ENCODE measurements around the gene CD8B. TPM values are rescaled to one million over a fixed set of nuclear protein-coding genes. Genes with fewer than 3 reads are reported as not detected.

Gene CD8B
- total and polyA plus RNA-seq, 2 experiments from 2014 or later: 0.31 to 0.63 TPM

DNA sequence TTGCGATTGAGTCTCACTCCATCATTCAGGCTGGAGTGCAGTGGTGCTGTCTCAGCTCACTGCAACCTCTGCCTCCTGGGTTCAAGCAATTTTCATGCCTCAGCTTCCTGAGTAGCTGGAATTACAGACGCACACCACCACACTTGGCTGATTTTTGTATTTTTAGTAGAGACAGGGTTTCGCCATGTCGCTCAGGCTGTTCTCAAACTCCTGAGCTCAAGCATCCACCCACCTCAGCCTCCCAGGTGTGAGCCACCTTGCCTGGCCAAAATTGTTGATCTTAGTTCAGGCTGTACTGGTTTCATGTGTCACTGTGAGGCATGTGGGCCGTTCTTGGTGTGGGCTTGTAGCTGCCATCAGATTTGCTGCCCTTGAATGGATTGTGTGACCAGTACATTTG, 89.1 kb downstream of the CD8B start:
- peaks cover 50% of the 10 kb centered on the region for H3K36me3 Mint-ChIP-seq (ENCODE audit: low read depth)
- peaks cover 12% of the 10 kb centered on the region for H4K20me1 ChIP-seq (replicated peaks; ENCODE audit: insufficient read depth)
- H3K9me2 ChIP-seq (ENCODE audit: insufficient read depth): no peaks in the 10 kb centered on the region
- no peaks in the 10 kb centered on the region for H3K27me3 ChIP-seq (ENCODE audit: insufficient read depth)
- no peak overlapping the region for H3K4me3 Mint-ChIP-seq
- no peak for DNase-seq (ENCODE audit: low spot score)
- H3K4me1 Mint-ChIP-seq: peaks cover 21% of the 10 kb centered on the region; the same call in 2 of the 3 replicates
- ATAC-seq: no peak; the same call in 2 of the 3 replicates
- no peaks in the 10 kb centered on the region for H3K9me3 Mint-ChIP-seq
- TF ChIP-seq EZH2 (IDR thresholded peaks at IDR 0.05; ENCODE audit: low read depth, unreplicated experiment) (no peak), ZNF114 (CRISPR knock-in tag; IDR thresholded peaks at IDR 0.05) (no peak), JUNB (IDR thresholded peaks at IDR 0.05; ENCODE audit: unreplicated experiment) (no peak), CREB1 (CRISPR knock-in tag; IDR thresholded peaks at IDR 0.05; ENCODE audit: low read depth) (no peak), STAT1 (IDR thresholded peaks at IDR 0.05; ENCODE audit: unreplicated experiment) (no peak), EZH2phosphoT487 (IDR thresholded peaks at IDR 0.05; ENCODE audit: unreplicated experiment) (no peak), NANOG (IDR thresholded peaks at IDR 0.05; ENCODE audit: borderline replicate concordance) (no peak), ZNF331 (CRISPR knock-in tag; IDR thresholded peaks at IDR 0.05; ENCODE audit: low read depth) (no peak), POLR2AphosphoS5 (IDR thresholded peaks at IDR 0.05; ENCODE audit: low read depth) (no peak)
- TF ChIP-seq, protein P1, sequence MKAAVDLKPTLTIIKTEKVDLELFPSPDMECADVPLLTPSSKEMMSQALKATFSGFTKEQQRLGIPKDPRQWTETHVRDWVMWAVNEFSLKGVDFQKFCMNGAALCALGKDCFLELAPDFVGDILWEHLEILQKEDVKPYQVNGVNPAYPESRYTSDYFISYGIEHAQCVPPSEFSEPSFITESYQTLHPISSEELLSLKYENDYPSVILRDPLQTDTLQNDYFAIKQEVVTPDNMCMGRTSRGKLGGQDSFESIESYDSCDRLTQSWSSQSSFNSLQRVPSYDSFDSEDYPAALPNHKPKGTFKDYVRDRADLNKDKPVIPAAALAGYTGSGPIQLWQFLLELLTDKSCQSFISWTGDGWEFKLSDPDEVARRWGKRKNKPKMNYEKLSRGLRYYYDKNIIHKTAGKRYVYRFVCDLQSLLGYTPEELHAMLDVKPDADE (IDR thresholded peaks at IDR 0.05): no peak
- TF ChIP-seq, protein P2, sequence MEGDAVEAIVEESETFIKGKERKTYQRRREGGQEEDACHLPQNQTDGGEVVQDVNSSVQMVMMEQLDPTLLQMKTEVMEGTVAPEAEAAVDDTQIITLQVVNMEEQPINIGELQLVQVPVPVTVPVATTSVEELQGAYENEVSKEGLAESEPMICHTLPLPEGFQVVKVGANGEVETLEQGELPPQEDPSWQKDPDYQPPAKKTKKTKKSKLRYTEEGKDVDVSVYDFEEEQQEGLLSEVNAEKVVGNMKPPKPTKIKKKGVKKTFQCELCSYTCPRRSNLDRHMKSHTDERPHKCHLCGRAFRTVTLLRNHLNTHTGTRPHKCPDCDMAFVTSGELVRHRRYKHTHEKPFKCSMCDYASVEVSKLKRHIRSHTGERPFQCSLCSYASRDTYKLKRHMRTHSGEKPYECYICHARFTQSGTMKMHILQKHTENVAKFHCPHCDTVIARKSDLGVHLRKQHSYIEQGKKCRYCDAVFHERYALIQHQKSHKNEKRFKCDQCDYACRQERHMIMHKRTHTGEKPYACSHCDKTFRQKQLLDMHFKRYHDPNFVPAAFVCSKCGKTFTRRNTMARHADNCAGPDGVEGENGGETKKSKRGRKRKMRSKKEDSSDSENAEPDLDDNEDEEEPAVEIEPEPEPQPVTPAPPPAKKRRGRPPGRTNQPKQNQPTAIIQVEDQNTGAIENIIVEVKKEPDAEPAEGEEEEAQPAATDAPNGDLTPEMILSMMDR (conservative IDR thresholded peaks at IDR 0.05; ENCODE audit: low read depth in 2 of 2): no peak
- TF ChIP-seq, protein P3, sequence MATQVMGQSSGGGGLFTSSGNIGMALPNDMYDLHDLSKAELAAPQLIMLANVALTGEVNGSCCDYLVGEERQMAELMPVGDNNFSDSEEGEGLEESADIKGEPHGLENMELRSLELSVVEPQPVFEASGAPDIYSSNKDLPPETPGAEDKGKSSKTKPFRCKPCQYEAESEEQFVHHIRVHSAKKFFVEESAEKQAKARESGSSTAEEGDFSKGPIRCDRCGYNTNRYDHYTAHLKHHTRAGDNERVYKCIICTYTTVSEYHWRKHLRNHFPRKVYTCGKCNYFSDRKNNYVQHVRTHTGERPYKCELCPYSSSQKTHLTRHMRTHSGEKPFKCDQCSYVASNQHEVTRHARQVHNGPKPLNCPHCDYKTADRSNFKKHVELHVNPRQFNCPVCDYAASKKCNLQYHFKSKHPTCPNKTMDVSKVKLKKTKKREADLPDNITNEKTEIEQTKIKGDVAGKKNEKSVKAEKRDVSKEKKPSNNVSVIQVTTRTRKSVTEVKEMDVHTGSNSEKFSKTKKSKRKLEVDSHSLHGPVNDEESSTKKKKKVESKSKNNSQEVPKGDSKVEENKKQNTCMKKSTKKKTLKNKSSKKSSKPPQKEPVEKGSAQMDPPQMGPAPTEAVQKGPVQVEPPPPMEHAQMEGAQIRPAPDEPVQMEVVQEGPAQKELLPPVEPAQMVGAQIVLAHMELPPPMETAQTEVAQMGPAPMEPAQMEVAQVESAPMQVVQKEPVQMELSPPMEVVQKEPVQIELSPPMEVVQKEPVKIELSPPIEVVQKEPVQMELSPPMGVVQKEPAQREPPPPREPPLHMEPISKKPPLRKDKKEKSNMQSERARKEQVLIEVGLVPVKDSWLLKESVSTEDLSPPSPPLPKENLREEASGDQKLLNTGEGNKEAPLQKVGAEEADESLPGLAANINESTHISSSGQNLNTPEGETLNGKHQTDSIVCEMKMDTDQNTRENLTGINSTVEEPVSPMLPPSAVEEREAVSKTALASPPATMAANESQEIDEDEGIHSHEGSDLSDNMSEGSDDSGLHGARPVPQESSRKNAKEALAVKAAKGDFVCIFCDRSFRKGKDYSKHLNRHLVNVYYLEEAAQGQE (IDR thresholded peaks at IDR 0.05; ENCODE audit: unreplicated experiment): no peak
- TF ChIP-seq, protein P4, sequence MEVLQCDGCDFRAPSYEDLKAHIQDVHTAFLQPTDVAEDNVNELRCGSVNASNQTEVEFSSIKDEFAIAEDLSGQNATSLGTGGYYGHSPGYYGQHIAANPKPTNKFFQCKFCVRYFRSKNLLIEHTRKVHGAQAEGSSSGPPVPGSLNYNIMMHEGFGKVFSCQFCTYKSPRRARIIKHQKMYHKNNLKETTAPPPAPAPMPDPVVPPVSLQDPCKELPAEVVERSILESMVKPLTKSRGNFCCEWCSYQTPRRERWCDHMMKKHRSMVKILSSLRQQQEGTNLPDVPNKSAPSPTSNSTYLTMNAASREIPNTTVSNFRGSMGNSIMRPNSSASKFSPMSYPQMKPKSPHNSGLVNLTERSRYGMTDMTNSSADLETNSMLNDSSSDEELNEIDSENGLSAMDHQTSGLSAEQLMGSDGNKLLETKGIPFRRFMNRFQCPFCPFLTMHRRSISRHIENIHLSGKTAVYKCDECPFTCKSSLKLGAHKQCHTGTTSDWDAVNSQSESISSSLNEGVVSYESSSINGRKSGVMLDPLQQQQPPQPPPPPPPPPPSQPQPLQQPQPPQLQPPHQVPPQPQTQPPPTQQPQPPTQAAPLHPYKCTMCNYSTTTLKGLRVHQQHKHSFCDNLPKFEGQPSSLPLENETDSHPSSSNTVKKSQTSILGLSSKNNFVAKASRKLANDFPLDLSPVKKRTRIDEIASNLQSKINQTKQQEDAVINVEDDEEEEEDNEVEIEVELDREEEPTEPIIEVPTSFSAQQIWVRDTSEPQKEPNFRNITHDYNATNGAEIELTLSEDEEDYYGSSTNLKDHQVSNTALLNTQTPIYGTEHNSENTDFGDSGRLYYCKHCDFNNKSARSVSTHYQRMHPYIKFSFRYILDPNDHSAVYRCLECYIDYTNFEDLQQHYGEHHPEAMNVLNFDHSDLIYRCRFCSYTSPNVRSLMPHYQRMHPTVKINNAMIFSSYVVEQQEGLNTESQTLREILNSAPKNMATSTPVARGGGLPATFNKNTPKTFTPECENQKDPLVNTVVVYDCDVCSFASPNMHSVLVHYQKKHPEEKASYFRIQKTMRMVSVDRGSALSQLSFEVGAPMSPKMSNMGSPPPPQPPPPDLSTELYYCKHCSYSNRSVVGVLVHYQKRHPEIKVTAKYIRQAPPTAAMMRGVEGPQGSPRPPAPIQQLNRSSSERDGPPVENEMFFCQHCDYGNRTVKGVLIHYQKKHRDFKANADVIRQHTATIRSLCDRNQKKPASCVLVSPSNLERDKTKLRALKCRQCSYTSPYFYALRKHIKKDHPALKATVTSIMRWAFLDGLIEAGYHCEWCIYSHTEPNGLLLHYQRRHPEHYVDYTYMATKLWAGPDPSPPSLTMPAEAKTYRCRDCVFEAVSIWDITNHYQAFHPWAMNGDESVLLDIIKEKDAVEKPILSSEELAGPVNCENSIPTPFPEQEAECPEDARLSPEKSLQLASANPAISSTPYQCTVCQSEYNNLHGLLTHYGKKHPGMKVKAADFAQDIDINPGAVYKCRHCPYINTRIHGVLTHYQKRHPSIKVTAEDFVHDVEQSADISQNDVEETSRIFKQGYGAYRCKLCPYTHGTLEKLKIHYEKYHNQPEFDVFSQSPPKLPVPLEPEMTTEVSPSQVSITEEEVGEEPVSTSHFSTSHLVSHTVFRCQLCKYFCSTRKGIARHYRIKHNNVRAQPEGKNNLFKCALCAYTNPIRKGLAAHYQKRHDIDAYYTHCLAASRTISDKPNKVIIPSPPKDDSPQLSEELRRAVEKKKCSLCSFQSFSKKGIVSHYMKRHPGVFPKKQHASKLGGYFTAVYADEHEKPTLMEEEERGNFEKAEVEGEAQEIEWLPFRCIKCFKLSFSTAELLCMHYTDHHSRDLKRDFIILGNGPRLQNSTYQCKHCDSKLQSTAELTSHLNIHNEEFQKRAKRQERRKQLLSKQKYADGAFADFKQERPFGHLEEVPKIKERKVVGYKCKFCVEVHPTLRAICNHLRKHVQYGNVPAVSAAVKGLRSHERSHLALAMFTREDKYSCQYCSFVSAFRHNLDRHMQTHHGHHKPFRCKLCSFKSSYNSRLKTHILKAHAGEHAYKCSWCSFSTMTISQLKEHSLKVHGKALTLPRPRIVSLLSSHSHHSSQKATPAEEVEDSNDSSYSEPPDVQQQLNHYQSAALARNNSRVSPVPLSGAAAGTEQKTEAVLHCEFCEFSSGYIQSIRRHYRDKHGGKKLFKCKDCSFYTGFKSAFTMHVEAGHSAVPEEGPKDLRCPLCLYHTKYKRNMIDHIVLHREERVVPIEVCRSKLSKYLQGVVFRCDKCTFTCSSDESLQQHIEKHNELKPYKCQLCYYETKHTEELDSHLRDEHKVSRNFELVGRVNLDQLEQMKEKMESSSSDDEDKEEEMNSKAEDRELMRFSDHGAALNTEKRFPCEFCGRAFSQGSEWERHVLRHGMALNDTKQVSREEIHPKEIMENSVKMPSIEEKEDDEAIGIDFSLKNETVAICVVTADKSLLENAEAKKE (CRISPR knock-in tag; IDR thresholded peaks at IDR 0.05): no peak
- no peak overlapping the region for H3K4me2 ChIP-seq
- H2AFZ ChIP-seq: no peak overlapping the region
- no peak overlapping the region for H3K27ac ChIP-seq (ENCODE audit: low read depth)
- H3K27ac Mint-ChIP-seq: no peak overlapping the region; the same call in 1 of the 2 replicates
- no peak overlapping the region for H3K4me3 ChIP-seq
- no peaks in the 10 kb centered on the region for H3K4me1 ChIP-seq (ENCODE audit: insufficient read depth)
- H3K27me3 Mint-ChIP-seq (ENCODE audit: insufficient read depth, low read depth, poor library complexity): no peaks in the 10 kb centered on the region
- H3K79me2 ChIP-seq (replicated peaks; ENCODE audit: insufficient read depth): no peaks in the 10 kb centered on the region; the same call in 1 of the 2 replicates
- peaks cover 27% of the 10 kb centered on the region for H3K36me3 ChIP-seq (ENCODE audit: insufficient read depth)
- H3F3A ChIP-seq (replicated peaks; ENCODE audit: low read depth): no peaks in the 10 kb centered on the region

All from GM23338 (cell line).